ENCODE measurements around the gene ABCC8. TPM values are rescaled to one million over a fixed set of nuclear protein-coding genes. Genes with fewer than 3 reads are reported as not detected.
A peak's percentile ranks its signal among the peaks of the same experiment; 100 is the strongest.

The ABCC8 gene
- total and polyA plus RNA-seq, 2 experiments from 2014 or later = not detected

DNA sequence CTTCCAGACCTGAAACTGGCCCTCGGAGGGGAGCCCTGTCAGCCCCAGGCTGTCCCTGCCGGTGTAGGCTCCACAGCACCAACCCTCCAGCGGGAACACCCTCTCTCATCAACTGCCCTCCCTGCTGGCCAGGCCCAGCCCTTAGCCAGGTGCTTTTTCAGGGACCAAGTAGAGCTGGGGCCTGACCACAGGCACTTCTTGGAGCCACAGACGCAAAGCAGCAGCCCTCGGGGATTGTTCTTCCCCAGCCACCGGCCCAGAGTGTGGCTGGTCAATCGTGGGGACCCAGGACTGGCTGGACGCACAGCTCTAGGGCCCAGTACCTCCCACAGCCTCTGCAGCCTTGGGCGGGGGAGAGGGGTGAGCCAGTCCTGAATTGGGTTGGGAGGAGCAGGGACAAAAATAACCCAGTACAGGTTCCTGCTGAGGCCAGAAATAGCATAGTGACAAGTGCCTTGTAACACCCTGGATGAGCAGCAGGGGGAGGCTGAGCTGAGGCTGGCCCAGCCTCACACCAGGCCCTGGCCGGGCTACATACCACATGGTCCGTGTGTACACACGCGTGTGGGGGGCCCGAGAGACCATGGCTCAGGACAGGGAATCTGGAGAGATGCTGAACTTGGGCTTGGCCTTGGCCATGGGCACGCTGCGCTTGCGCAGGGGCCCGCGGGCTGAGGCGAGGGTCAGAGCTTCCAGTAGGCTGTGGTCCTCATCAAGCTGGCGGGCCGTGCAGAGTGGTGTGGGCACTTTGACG lies 90.1 kb downstream of the ABCC8 start:
- Histone ChIP-seq H3K4me2 (ENCODE audit: unreplicated experiment) (no peak overlapping the region), H3F3A (ENCODE audit: insufficient read depth) (no peaks in the 10 kb centered on the region), H3K4me1 (ENCODE audit: insufficient read depth) (peaks cover 6% of the 10 kb centered on the region), H2AFZ (no peak overlapping the region), H3K9me3 (ENCODE audit: low read depth) (no peaks in the 10 kb centered on the region), H3K36me3 (ENCODE audit: low read depth) (no peaks in the 10 kb centered on the region), H3K9ac (no peak overlapping the region), H3K27me3 (replicated peaks; ENCODE audit: insufficient read depth) (0 out of 2 replicates have a peak, but pooled peaks cover 5% of the 10 kb centered on the region), H3K9me2 (ENCODE audit: insufficient read depth) (no peaks in the 10 kb centered on the region), H3K27ac (no peak overlapping the region), H3K4me3 (no peak overlapping the region), H3K79me2 (ENCODE audit: insufficient read depth) (no peaks in the 10 kb centered on the region), H4K20me1 (ENCODE audit: insufficient read depth) (no peaks in the 10 kb centered on the region)
- TF ChIP-seq EZH2phosphoT487 (IDR thresholded peaks at IDR 0.05; ENCODE audit: insufficient read depth, low read depth) (no peak), EZH2 (IDR thresholded peaks at IDR 0.05; ENCODE audit: insufficient read depth, poor library complexity, severe bottlenecking) (no peak)
- peak; percentile 69 for DNase-seq
- 64 to 69% methylated on average over 23 of the region's 23 CpGs for WGBS, 2 experiments (ENCODE audit: low coverage in 1 of 2, low lambda C conversion rate in 2 of 2, missing lambda C conversion rate in 2 of 2)
- in situ Hi-C loops (cut with MboI) = loop anchor here (10.0 kb wide), 1 partner anchor 118 kb away; no protein-coding TSS in a partner anchor

DNA sequence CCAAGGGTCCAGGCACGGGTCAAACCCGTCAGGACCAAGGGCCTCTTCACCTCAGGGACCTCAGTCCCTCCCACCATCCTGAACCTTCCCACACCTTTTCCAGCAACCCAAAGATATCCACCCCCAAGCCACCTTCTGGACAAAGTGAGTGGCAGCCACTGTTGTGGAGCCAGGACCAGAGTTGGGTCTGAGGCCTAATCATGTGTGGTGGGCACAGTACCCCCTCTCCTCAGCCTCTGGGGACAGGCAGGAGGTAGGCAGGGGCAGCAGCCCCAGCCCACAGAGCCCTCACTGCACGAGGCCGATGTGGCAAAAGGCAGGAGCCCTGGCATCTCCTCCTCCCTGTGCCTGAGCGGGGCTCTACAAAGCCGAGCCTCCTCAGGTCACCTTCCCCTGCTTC lies 90.7 kb downstream of the ABCC8 start:
- no peak for DNase-seq
- H3K9me2 ChIP-seq (ENCODE audit: insufficient read depth) = no peaks in the 10 kb centered on the region
- no peak overlapping the region for H3K4me2 ChIP-seq (ENCODE audit: unreplicated experiment)
- no peak overlapping the region for H3K27ac ChIP-seq
- no peak overlapping the region for H3K9ac ChIP-seq
- no peaks in the 10 kb centered on the region for H3K36me3 ChIP-seq (ENCODE audit: low read depth)
- H3K4me3 ChIP-seq = no peak overlapping the region
- H3K27me3 ChIP-seq (replicated peaks; ENCODE audit: insufficient read depth) = 0 out of 2 replicates have a peak, but pooled peaks cover 5% of the 10 kb centered on the region
- H3K79me2 ChIP-seq (ENCODE audit: insufficient read depth) = no peaks in the 10 kb centered on the region
- H4K20me1 ChIP-seq (ENCODE audit: insufficient read depth) = no peaks in the 10 kb centered on the region
- in situ Hi-C loops (cut with MboI) = loop anchor here (10.0 kb wide), 1 partner anchor 119 kb away; no protein-coding TSS in a partner anchor
- TF ChIP-seq EZH2phosphoT487 (IDR thresholded peaks at IDR 0.05; ENCODE audit: insufficient read depth, low read depth) (no peak), EZH2 (IDR thresholded peaks at IDR 0.05; ENCODE audit: insufficient read depth, poor library complexity, severe bottlenecking) (no peak)
- 0 out of 2 replicates have a peak, but pooled peaks cover 5% of the 10 kb centered on the region for H3F3A ChIP-seq (ENCODE audit: insufficient read depth)
- peaks cover 12% of the 10 kb centered on the region for H3K4me1 ChIP-seq (ENCODE audit: insufficient read depth)
- WGBS, 2 experiments (ENCODE audit: low coverage in 1 of 2, low lambda C conversion rate in 2 of 2, missing lambda C conversion rate in 2 of 2) = 58% methylated on average over 6 of the region's 6 CpGs
- H2AFZ ChIP-seq = no peak overlapping the region
- no peaks in the 10 kb centered on the region for H3K9me3 ChIP-seq (ENCODE audit: low read depth)

DNA sequence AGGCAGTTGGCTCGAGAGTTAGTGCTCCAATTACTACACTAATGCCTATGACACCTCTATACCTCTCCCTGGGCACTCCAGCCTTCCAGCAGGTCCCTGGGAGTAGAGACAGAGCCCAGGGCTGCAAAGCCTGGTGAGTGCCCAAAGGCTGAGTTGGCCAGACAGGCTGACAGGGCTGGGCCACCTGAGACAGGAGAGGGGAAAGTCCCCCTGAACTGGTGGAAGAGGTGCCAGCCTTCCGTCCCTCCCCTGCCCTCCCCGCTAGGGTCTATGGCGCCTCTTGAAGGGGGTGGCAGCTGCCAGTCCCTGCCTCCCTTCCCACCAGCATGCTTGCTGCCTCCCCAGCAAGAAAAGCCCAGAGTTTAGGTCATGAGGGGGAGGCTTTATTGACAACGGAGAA lies 91.2 kb downstream of the ABCC8 start:
- peaks cover 15% of the 10 kb centered on the region for H3K4me1 ChIP-seq (ENCODE audit: insufficient read depth)
- no peak overlapping the region for H2AFZ ChIP-seq
- DNase-seq = no peak
- no peaks in the 10 kb centered on the region for H4K20me1 ChIP-seq (ENCODE audit: insufficient read depth)
- no peaks in the 10 kb centered on the region for H3K36me3 ChIP-seq (ENCODE audit: low read depth)
- TF ChIP-seq EZH2phosphoT487 (IDR thresholded peaks at IDR 0.05; ENCODE audit: insufficient read depth, low read depth) (no peak), EZH2 (IDR thresholded peaks at IDR 0.05; ENCODE audit: insufficient read depth, poor library complexity, severe bottlenecking) (no peak)
- H3K27ac ChIP-seq = no peak overlapping the region
- H3K79me2 ChIP-seq (ENCODE audit: insufficient read depth) = no peaks in the 10 kb centered on the region
- no peak overlapping the region for H3K9ac ChIP-seq
- no peaks in the 10 kb centered on the region for H3K9me2 ChIP-seq (ENCODE audit: insufficient read depth)
- no peak overlapping the region for H3K4me3 ChIP-seq
- in situ Hi-C loops (cut with MboI) = loop anchor here (10.0 kb wide), 1 partner anchor 119 kb away; no protein-coding TSS in a partner anchor
- 39 to 62% methylated on average over 5 of the region's 5 CpGs for WGBS, 2 experiments (ENCODE audit: low coverage in 1 of 2, low lambda C conversion rate in 2 of 2, missing lambda C conversion rate in 2 of 2)
- 0 out of 2 replicates have a peak, but pooled peaks cover 5% of the 10 kb centered on the region for H3K27me3 ChIP-seq (replicated peaks; ENCODE audit: insufficient read depth)
- no peak overlapping the region for H3K4me2 ChIP-seq (ENCODE audit: unreplicated experiment)
- H3K9me3 ChIP-seq (ENCODE audit: low read depth) = no peaks in the 10 kb centered on the region
- H3F3A ChIP-seq (ENCODE audit: insufficient read depth) = 0 out of 2 replicates have a peak, but pooled peaks cover 7% of the 10 kb centered on the region

DNA sequence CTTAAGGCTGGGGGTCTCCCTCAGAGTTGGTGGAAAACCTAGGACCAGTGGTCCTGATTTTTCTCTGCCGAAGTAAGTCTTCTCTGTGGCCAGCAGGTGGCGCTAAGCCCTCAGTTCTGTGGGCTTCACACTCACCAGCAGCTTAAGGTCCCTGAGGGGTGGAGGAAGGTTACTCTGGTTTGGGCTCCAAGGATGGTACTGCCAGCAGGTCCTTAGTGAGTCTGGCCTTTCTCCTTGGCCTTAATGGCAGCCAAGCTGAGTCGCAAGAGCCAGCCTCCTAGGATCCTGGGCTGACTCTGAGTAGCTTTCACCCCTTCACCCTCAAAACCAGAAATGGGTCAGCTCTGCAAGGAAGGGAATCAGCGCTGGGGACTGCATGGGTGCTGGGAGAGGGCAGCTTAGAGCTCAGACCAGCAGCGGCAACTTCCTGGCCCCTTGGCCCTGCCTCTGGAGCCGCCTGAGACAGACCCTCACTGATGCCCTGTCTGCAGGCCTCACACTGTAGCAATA lies 92.6 kb downstream of the ABCC8 start:
- Histone ChIP-seq H3K4me2 (ENCODE audit: unreplicated experiment) (no peak overlapping the region), H3K9me3 (ENCODE audit: low read depth) (no peaks in the 10 kb centered on the region), H3K9me2 (ENCODE audit: insufficient read depth) (no peaks in the 10 kb centered on the region), H3K4me1 (ENCODE audit: insufficient read depth) (peaks cover 15% of the 10 kb centered on the region), H3K27ac (no peak overlapping the region), H4K20me1 (ENCODE audit: insufficient read depth) (no peaks in the 10 kb centered on the region), H3K79me2 (ENCODE audit: insufficient read depth) (no peaks in the 10 kb centered on the region), H2AFZ (no peak overlapping the region), H3K4me3 (no peak overlapping the region), H3K27me3 (replicated peaks; ENCODE audit: insufficient read depth) (no peaks in the 10 kb centered on the region), H3K36me3 (ENCODE audit: low read depth) (no peaks in the 10 kb centered on the region), H3K9ac (no peak overlapping the region), H3F3A (ENCODE audit: insufficient read depth) (0 out of 2 replicates have a peak, but pooled peaks cover 7% of the 10 kb centered on the region)
- whole genome bisulfite sequencing, 2 experiments (ENCODE audit: low coverage in 1 of 2, low lambda C conversion rate in 2 of 2, missing lambda C conversion rate in 2 of 2) = 26 to 29% methylated on average over 6 of the region's 6 CpGs
- TF ChIP-seq EZH2 (IDR thresholded peaks at IDR 0.05; ENCODE audit: insufficient read depth, poor library complexity, severe bottlenecking) = no peak
- TF ChIP-seq EZH2phosphoT487 (IDR thresholded peaks at IDR 0.05; ENCODE audit: insufficient read depth, low read depth) = no peak
- peak; percentile 85 for DNase-seq
- in situ Hi-C loops (cut with MboI) = loop anchor here (10.0 kb wide), 1 partner anchor 121 kb away; no protein-coding TSS in a partner anchor

Data from GM23248 (cell line).